GM13977 (cell line): ENCODE results near the gene TSPAN15.
A peak's percentile ranks its signal among the peaks of the same experiment; 100 is the strongest.
"Not testable (repeated sequence)": the region's sequence is repeated elsewhere in the genome, so short reads cannot be mapped to it uniquely, and the experiment has no call there.

Experiments used
- DNase-seq: peaks from one replicate; pipeline ENCODE4 v3.0.0; 2012; ENCODE audit warnings: low spot score
- CTCF ChIP-seq: IDR thresholded peaks from 2 replicates; pipeline ENCODE4 v1.5.1; 2012; ENCODE audit warnings: mild to moderate bottlenecking, control low read depth; ENCODE audit not compliant: insufficient read depth; ENCODE audit errors: extremely low read depth, missing control alignments
- in situ Hi-C: fragments of 300-500 bp; cut with MboI; formaldehyde crosslinking; loops from one replicate; pipeline ENCODE4 v1.12.0; 2022; ENCODE audit warnings: low sequenced_read_pairs, low pct_unique_long_range_greater_than_20kb, mixed read lengths, inconsistent platforms; ENCODE audit not compliant: unreplicated experiment

Gene TSPAN15

DNA sequence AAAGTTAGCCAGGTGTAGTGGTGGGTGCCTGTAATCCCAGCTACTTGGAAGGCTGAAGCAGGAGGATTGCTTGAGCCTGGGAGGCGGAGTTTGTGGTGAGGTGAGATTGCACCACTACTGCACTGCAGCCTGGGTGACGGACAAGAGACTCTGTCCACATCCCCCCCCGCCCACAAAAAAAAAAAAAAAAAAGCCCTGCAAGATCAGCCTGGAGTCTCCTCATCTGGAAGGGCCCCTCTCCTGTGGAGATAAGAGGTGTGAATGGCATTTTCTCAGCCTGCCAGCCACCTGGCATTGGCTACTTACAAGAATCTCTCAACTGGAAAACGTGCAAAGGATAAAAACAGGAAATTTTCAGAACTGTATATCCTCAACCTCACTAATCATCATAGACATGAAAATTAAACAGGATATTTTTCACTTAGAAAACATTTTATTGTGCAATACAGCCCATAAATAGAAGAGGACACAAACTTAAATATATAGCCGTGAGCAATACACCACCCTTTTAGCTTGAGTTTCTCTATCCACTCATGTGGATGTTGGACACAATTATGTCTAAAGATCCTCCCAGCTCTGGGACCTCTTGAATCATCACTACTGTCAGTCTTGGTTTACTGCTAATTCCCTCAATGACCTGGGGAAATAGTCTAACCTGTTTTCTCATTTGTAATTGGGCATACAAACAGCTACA, 11.3 kb upstream of the TSPAN15 start:
- no peak for DNase-seq
- no peak for TF ChIP-seq CTCF
- in situ Hi-C loops = no loop called here

DNA sequence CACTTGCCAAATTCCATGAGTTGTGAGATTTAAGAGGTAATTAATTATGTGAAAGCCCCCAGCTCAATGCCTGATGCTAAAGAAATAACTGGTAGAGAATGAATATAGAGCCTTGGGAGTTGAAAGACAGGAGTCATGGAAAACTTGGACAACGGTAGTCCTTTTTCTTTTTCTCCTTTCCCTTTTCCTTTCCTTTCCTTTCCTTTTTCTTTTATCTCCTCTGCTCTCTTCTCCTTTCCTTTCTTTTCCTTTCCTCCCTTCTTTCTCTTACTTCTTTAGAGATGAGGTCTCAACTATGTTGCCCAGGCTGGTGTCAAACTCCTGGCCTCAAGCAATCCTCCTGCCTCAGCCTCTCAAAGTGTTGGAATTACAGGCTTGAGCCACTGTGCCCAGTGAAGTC, 7.9 kb upstream of the TSPAN15 start:
- in situ Hi-C loops = no loop called here
- TF ChIP-seq CTCF = no peak
- DNase-seq = no peak

DNA sequence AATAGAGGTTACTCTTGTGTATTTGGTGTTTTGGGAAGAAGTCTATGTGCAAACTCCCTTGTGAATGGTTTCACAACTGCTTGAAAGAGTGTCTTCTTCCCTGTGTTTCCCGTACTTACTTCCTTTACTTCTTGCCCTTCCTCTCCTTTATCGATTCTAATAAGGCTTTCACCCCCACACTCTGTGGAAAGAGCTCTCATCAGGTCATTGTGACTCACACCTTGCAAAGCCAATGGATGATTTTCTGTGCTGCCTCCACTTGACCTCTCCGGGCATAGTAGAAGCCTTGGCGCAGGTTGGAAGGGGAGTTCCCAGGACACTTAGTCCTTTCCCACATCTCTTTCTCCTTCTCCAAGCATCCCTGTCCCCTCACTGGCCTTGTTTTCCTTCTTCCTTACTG, 6.2 kb upstream of the TSPAN15 start:
- in situ Hi-C loops = no loop called here
- no peak for DNase-seq
- TF ChIP-seq CTCF = no peak

- TF ChIP-seq CTCF = no peak
These were observed 5.0 kb upstream of the TSPAN15 start for GRCh38 chr10:69446229-69446628.

DNA sequence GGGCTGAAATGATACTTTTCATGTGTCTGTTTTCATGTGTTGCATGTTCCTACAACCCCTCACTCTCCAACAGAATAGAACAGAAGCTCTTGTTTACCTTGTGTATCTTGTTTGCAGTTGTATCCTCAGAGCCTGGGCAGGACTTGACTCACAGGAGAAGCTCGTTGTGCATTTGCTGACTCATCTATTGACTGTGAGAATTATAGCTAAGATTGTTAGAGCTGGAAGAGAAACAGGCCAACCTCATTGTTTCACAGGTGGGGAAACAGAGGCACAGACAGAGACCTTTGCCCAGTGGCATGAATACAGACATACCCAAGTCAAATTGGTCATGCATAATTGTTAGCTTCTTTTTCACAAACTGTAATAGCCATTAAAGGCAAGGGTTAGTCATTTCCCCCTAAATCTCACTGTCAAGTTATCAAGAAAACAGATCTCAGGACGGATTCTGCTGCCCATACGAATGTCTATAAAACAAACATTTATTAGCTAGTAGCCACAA, 4.6 kb upstream of the TSPAN15 start:
- in situ Hi-C loops = no loop called here
- no peak for DNase-seq
- TF ChIP-seq CTCF = no peak

More at GRCh38 chr10:69446229-69446628, 5.0 kb upstream of the TSPAN15 start:
- in situ Hi-C loops = no loop called here
- DNase-seq = no peak

- in situ Hi-C loops = no loop called here
- TF ChIP-seq CTCF = peak; percentile 41
- peak; percentile 51 for DNase-seq
These were observed 1.4 kb upstream of the TSPAN15 start for GRCh38 chr10:69449841-69450240.

- DNase-seq, in situ Hi-C loops: not testable (repeated sequence)
These were observed 870 bp upstream of the TSPAN15 start for GRCh38 chr10:69450395-69450794.
